Renal cortical epithelial cell (primary cell): Measurements from ENCODE around the gene AFAP1L2. TPM values are rescaled to one million over a fixed set of nuclear protein-coding genes. Genes with fewer than 3 reads are reported as not detected.

Experiments
- total RNA-seq: library from RNA; depleted of rRNA; stranded (reverse); fragments of >200 nt; gene quantifications from 2 replicates; pipeline ENCODE4 v1.2.3, GENCODE V29; 2014

AFAP1L2 gene
- total RNA-seq, 1 donor from 2014 or later, result 71.4 TPM

Other genes with a start within 250 kb of the AFAP1L2 start
- 21.7 and 31.1 TPM in 2 replicates for gene CCDC186, start 230.3 kb downstream of the AFAP1L2 start, total RNA-seq
- gene TDRD1, start 225.1 kb downstream of the AFAP1L2 start, total RNA-seq, result 0.69 and 8.1 TPM in 2 replicates
- 3.5 and 4.7 TPM in 2 replicates for gene VWA2, start 165.2 kb downstream of the AFAP1L2 start, total RNA-seq